ENCODE measurements around the gene TAS2R40.

GRCh38 chr7:143259765-143260164 lies 37.9 kb downstream of the TAS2R40 start:
- TF ChIP-seq POLR2AphosphoS5 (IDR thresholded peaks at IDR 0.05): no peak
- no peak for TF ChIP-seq CTCF (IDR thresholded peaks at IDR 0.05)
- no peak for TF ChIP-seq EP300 (IDR thresholded peaks at IDR 0.05)

Data from stomach (tissue), 4 donors.